ENCODE results near the gene PDE4D.

Gene PDE4D

GRCh38 chr5:59543821-59544442 lies 349.6 kb downstream of the PDE4D start:
- Histone ChIP-seq H3K9ac (ENCODE audit: low read depth, low read length) (no peak overlapping the region), H3K36me3 (ENCODE audit: insufficient read depth, low read length) (no peaks in the 10 kb centered on the region), H3K4me1 (ENCODE audit: control insufficient read depth, insufficient read depth, low read length) (peaks cover 4% of the 10 kb centered on the region), H3K9me3 (replicated peaks; ENCODE audit: low read length) (no peaks in the 10 kb centered on the region), H3K27me3 (ENCODE audit: control insufficient read depth, insufficient read depth, low read length) (no peaks in the 10 kb centered on the region), H3K4me2 (ENCODE audit: low read length) (no peak overlapping the region), H3K4me3 (ENCODE audit: low read length) (no peak overlapping the region)

GRCh38 chr5:59542851-59543820 lies 350.4 kb downstream of the PDE4D start:
- H3K4me3 ChIP-seq (ENCODE audit: low read length) = no peak overlapping the region
- H3K4me2 ChIP-seq (ENCODE audit: low read length) = no peak overlapping the region
- H3K27me3 ChIP-seq (ENCODE audit: control insufficient read depth, insufficient read depth, low read length) = no peaks in the 10 kb centered on the region
- peaks cover 4% of the 10 kb centered on the region for H3K4me1 ChIP-seq (ENCODE audit: control insufficient read depth, insufficient read depth, low read length)
- H3K9me3 ChIP-seq (replicated peaks; ENCODE audit: low read length) = no peaks in the 10 kb centered on the region
- H3K36me3 ChIP-seq (ENCODE audit: insufficient read depth, low read length) = no peaks in the 10 kb centered on the region
- no peak overlapping the region for H3K9ac ChIP-seq (ENCODE audit: low read depth, low read length)

- no peak overlapping the region for H3K9ac ChIP-seq (ENCODE audit: low read depth, low read length)
- H3K4me1 ChIP-seq (ENCODE audit: control insufficient read depth, insufficient read depth, low read length) = peaks cover 4% of the 10 kb centered on the region
- no peak overlapping the region for H3K4me3 ChIP-seq (ENCODE audit: low read length)
- no peaks in the 10 kb centered on the region for H3K27me3 ChIP-seq (ENCODE audit: control insufficient read depth, insufficient read depth, low read length)
- no peaks in the 10 kb centered on the region for H3K36me3 ChIP-seq (ENCODE audit: insufficient read depth, low read length)
- no peak overlapping the region for H3K4me2 ChIP-seq (ENCODE audit: low read length)
- no peaks in the 10 kb centered on the region for H3K9me3 ChIP-seq (replicated peaks; ENCODE audit: low read length)
Measured at GRCh38 chr5:59542306-59542705, 351.2 kb downstream of the PDE4D start.

- no peak overlapping the region for H3K4me3 ChIP-seq (ENCODE audit: low read length)
- no peak overlapping the region for H3K9ac ChIP-seq (ENCODE audit: low read depth, low read length)
- H3K27me3 ChIP-seq (ENCODE audit: control insufficient read depth, insufficient read depth, low read length) = no peaks in the 10 kb centered on the region
- H3K4me1 ChIP-seq (ENCODE audit: control insufficient read depth, insufficient read depth, low read length) = peaks cover 4% of the 10 kb centered on the region
- no peaks in the 10 kb centered on the region for H3K9me3 ChIP-seq (replicated peaks; ENCODE audit: low read length)
- H3K36me3 ChIP-seq (ENCODE audit: insufficient read depth, low read length) = no peaks in the 10 kb centered on the region
- no peak overlapping the region for H3K4me2 ChIP-seq (ENCODE audit: low read length)
Measured at GRCh38 chr5:59540366-59540765, 353.2 kb downstream of the PDE4D start.

GRCh38 chr5:59538750-59539121 lies 354.8 kb downstream of the PDE4D start:
- no peak overlapping the region for H3K9ac ChIP-seq (ENCODE audit: low read depth, low read length)
- H3K36me3 ChIP-seq (ENCODE audit: insufficient read depth, low read length) = no peaks in the 10 kb centered on the region
- no peaks in the 10 kb centered on the region for H3K27me3 ChIP-seq (ENCODE audit: control insufficient read depth, insufficient read depth, low read length)
- no peak overlapping the region for H3K4me2 ChIP-seq (ENCODE audit: low read length)
- no peak overlapping the region for H3K4me3 ChIP-seq (ENCODE audit: low read length)
- H3K9me3 ChIP-seq (replicated peaks; ENCODE audit: low read length) = no peaks in the 10 kb centered on the region
- H3K4me1 ChIP-seq (ENCODE audit: control insufficient read depth, insufficient read depth, low read length) = peaks cover 4% of the 10 kb centered on the region

GRCh38 chr5:59537961-59538749 lies 355.4 kb downstream of the PDE4D start:
- Histone ChIP-seq H3K4me2 (ENCODE audit: low read length) (no peak overlapping the region), H3K36me3 (ENCODE audit: insufficient read depth, low read length) (no peaks in the 10 kb centered on the region), H3K27me3 (ENCODE audit: control insufficient read depth, insufficient read depth, low read length) (no peaks in the 10 kb centered on the region), H3K4me3 (ENCODE audit: low read length) (no peak overlapping the region), H3K9me3 (replicated peaks; ENCODE audit: low read length) (no peaks in the 10 kb centered on the region), H3K9ac (ENCODE audit: low read depth, low read length) (no peak overlapping the region), H3K4me1 (ENCODE audit: control insufficient read depth, insufficient read depth, low read length) (no peaks in the 10 kb centered on the region)

GRCh38 chr5:59536875-59537274 lies 356.7 kb downstream of the PDE4D start:
- Histone ChIP-seq H3K9ac (ENCODE audit: low read depth, low read length) (no peak overlapping the region), H3K4me1 (ENCODE audit: control insufficient read depth, insufficient read depth, low read length) (no peaks in the 10 kb centered on the region), H3K9me3 (replicated peaks; ENCODE audit: low read length) (no peaks in the 10 kb centered on the region), H3K4me3 (ENCODE audit: low read length) (no peak overlapping the region), H3K36me3 (ENCODE audit: insufficient read depth, low read length) (no peaks in the 10 kb centered on the region), H3K4me2 (ENCODE audit: low read length) (no peak overlapping the region), H3K27me3 (ENCODE audit: control insufficient read depth, insufficient read depth, low read length) (no peaks in the 10 kb centered on the region)

- no peaks in the 10 kb centered on the region for H3K36me3 ChIP-seq (ENCODE audit: insufficient read depth, low read length)
- H3K4me3 ChIP-seq (ENCODE audit: low read length) = no peak overlapping the region
- no peak overlapping the region for H3K4me2 ChIP-seq (ENCODE audit: low read length)
- no peaks in the 10 kb centered on the region for H3K4me1 ChIP-seq (ENCODE audit: control insufficient read depth, insufficient read depth, low read length)
- H3K9me3 ChIP-seq (replicated peaks; ENCODE audit: low read length) = no peaks in the 10 kb centered on the region
- no peak overlapping the region for H3K9ac ChIP-seq (ENCODE audit: low read depth, low read length)
- H3K27me3 ChIP-seq (ENCODE audit: control insufficient read depth, insufficient read depth, low read length) = no peaks in the 10 kb centered on the region
Measured at GRCh38 chr5:59535561-59535960, 358.0 kb downstream of the PDE4D start.

GRCh38 chr5:59533730-59534108 lies 359.8 kb downstream of the PDE4D start:
- H3K9me3 ChIP-seq (replicated peaks; ENCODE audit: low read length) = no peaks in the 10 kb centered on the region
- no peak overlapping the region for H3K4me2 ChIP-seq (ENCODE audit: low read length)
- no peak overlapping the region for H3K4me3 ChIP-seq (ENCODE audit: low read length)
- no peaks in the 10 kb centered on the region for H3K27me3 ChIP-seq (ENCODE audit: control insufficient read depth, insufficient read depth, low read length)
- no peak overlapping the region for H3K9ac ChIP-seq (ENCODE audit: low read depth, low read length)
- no peaks in the 10 kb centered on the region for H3K36me3 ChIP-seq (ENCODE audit: insufficient read depth, low read length)
- H3K4me1 ChIP-seq (ENCODE audit: control insufficient read depth, insufficient read depth, low read length) = peaks cover 1% of the 10 kb centered on the region

GRCh38 chr5:59532979-59533729 lies 360.4 kb downstream of the PDE4D start:
- no peaks in the 10 kb centered on the region for H3K9me3 ChIP-seq (replicated peaks; ENCODE audit: low read length)
- peaks cover 7% of the 10 kb centered on the region for H3K4me1 ChIP-seq (ENCODE audit: control insufficient read depth, insufficient read depth, low read length)
- H3K4me2 ChIP-seq (ENCODE audit: low read length) = no peak overlapping the region
- no peak overlapping the region for H3K4me3 ChIP-seq (ENCODE audit: low read length)
- no peaks in the 10 kb centered on the region for H3K36me3 ChIP-seq (ENCODE audit: insufficient read depth, low read length)
- no peaks in the 10 kb centered on the region for H3K27me3 ChIP-seq (ENCODE audit: control insufficient read depth, insufficient read depth, low read length)
- no peak overlapping the region for H3K9ac ChIP-seq (ENCODE audit: low read depth, low read length)

- no peak overlapping the region for H3K9ac ChIP-seq (ENCODE audit: low read depth, low read length)
- H3K9me3 ChIP-seq (replicated peaks; ENCODE audit: low read length) = no peaks in the 10 kb centered on the region
- no peak overlapping the region for H3K4me3 ChIP-seq (ENCODE audit: low read length)
- H3K27me3 ChIP-seq (ENCODE audit: control insufficient read depth, insufficient read depth, low read length) = no peaks in the 10 kb centered on the region
- no peak overlapping the region for H3K4me2 ChIP-seq (ENCODE audit: low read length)
- H3K36me3 ChIP-seq (ENCODE audit: insufficient read depth, low read length) = no peaks in the 10 kb centered on the region
- H3K4me1 ChIP-seq (ENCODE audit: control insufficient read depth, insufficient read depth, low read length) = peaks cover 28% of the 10 kb centered on the region
Measured at GRCh38 chr5:59529239-59529638, 364.3 kb downstream of the PDE4D start.

Measured in skeletal muscle satellite cell (primary cell).